IPS-20b (cell line): ENCODE results near the gene PDLIM3.

ENCODE experiments used
- H3K27ac ChIP-seq: one replicate; pipeline ENCODE4 v1.5.1; 2013; ENCODE audit warnings: low read length
- H3K27me3 ChIP-seq: 2 replicates; pipeline ENCODE4 v1.6.1; 2013; ENCODE audit warnings: mild to moderate bottlenecking, low read length, inconsistent platforms; ENCODE audit not compliant: insufficient read depth
- H3K36me3 ChIP-seq: 2 replicates; pipeline ENCODE4 v1.6.1; 2013; ENCODE audit warnings: low read depth, mild to moderate bottlenecking, inconsistent platforms, low read length, moderate library complexity; ENCODE audit not compliant: insufficient read depth
- H3K4me1 ChIP-seq: 2 replicates; pipeline ENCODE4 v1.6.1; 2013; ENCODE audit warnings: mild to moderate bottlenecking, control low read depth, inconsistent platforms, low read length, moderate library complexity; ENCODE audit not compliant: insufficient read depth
- H3K4me3 ChIP-seq: 2 replicates; pipeline ENCODE4 v1.5.1; 2013; ENCODE audit warnings: mild to moderate bottlenecking, low read length, inconsistent platforms
- H3K9ac ChIP-seq: 2 replicates; pipeline ENCODE4 v1.6.1; 2013; ENCODE audit warnings: low read depth, mild to moderate bottlenecking, inconsistent platforms, low read length, moderate library complexity
- H3K9me3 ChIP-seq: 2 replicates; pipeline ENCODE4 v1.6.1; 2013; ENCODE audit warnings: mild to moderate bottlenecking, low read depth, low read length, inconsistent platforms; ENCODE audit not compliant: insufficient read depth

Gene PDLIM3, protein sequence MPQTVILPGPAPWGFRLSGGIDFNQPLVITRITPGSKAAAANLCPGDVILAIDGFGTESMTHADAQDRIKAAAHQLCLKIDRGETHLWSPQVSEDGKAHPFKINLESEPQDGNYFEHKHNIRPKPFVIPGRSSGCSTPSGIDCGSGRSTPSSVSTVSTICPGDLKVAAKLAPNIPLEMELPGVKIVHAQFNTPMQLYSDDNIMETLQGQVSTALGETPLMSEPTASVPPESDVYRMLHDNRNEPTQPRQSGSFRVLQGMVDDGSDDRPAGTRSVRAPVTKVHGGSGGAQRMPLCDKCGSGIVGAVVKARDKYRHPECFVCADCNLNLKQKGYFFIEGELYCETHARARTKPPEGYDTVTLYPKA

DNA sequence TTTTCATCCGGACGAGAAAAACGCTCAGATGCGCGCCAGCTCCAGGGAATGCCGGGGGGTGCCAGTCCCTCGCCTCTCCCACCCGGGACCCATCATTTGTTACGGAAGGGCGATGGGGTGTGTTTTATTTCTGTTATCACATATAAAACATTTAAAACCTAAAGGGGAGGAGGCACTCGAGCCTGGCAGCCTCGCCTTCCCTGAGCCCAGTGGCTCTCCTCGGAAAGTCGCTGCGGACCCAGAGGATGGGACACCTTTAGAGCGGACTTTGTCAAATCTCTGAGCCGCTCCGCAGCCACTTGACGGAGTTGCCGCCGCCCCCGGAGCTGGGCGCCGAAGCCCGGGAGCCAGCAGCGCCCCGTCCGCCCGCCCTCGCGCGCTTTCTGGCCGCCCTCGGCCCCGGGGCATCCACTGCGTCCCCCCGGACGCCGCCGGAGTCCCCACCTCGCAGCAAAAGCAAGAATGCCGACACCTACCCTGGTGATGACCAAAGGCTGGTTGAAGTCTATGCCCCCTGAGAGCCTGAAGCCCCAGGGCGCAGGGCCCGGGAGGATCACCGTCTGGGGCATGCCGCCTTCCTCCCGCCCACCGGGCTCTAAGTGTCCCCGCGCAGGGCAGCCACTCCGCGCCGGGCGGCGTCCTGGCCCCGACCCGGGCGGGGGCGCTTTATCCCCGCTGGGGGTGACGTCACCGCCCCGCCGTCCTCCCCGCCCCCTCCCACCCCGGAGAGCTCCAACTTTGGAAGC, at the start of gene PDLIM3:
PDLIM3 (minus strand) TSS at position 642 of the 746 bp plus-strand sequence; CDS start at position 569, 73 bp downstream.
- Histone ChIP-seq H3K36me3 (no peaks in the 10 kb centered on the region), H3K4me1 (peaks cover 5% of the 10 kb centered on the region; the same call in 1 of the 2 replicates), H3K9ac (peak within 1 kb of the TSS; percentile 76; the same call in 1 of the 2 replicates), H3K27ac (no peak within 1 kb of the TSS), H3K4me3 (peak within 1 kb of the TSS; percentile 75), H3K9me3 (no peaks in the 10 kb centered on the region), H3K27me3 (peaks cover 38% of the 10 kb centered on the region)

DNA sequence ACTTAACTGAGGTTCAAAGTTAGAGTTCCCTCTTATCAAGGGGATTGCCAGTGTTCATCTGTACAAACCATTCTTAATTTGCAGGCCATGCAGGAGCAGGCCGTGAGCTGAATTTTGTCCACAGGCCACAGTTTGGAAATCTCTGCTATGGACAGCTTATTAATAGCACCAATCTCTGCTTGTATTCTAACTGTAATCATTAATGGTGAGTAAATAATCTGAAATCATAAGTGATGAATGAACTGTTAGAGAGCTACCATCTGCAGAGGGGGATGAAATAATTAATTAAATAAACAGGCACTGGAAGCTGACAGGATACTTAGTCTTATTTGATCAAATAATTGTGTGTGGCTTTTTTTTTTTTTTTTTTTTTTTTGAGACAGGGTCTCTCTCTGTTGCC, 48.5 kb upstream of the PDLIM3 start:
- Histone ChIP-seq H3K36me3 (no peaks in the 10 kb centered on the region), H3K4me3 (no peak overlapping the region), H3K9me3 (no peaks in the 10 kb centered on the region), H3K27ac (no peak overlapping the region), H3K27me3 (peaks cover 19% of the 10 kb centered on the region), H3K9ac (no peak overlapping the region), H3K4me1 (peaks cover 26% of the 10 kb centered on the region)

DNA sequence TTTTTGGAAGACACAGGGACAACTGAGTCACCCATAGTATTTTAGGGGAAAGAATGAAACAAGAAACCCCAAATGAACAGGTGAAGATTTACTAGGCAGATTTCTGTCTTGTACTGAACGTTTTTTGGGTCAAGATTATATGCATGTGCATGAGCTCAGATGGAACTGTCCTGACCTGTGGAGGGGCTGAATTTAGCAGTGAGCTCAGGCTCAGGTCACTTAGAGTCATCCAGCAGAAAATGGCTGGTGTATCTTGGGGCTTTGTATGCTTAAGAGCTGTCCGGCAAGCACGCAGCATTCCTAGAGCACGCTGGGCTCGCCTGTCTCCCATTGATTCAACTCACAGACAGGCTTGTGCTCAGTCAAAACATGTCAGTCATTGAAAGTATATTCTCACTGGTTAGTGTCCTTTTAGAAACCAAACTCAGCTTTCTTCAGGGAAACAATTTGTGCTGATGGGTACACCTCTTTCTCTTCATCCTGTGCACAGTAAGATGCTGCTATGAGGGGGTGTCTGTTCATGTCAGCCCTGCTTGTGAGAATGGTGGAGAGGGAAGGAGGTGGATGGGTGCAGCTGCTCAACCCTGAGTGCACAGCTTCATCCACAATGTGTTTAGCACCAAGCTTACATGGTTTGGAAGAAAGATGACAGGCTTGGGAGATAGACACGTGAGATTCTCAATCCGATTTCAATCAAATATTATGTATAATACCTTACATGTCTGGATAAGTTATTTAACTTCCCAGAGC, 47.5 kb upstream of the PDLIM3 start:
- H3K4me1 ChIP-seq, result peaks cover 20% of the 10 kb centered on the region
- no peaks in the 10 kb centered on the region for H3K36me3 ChIP-seq
- no peak overlapping the region for H3K27ac ChIP-seq
- H3K9ac ChIP-seq, result no peak overlapping the region
- peaks cover 11% of the 10 kb centered on the region for H3K27me3 ChIP-seq
- no peaks in the 10 kb centered on the region for H3K9me3 ChIP-seq
- no peak overlapping the region for H3K4me3 ChIP-seq

DNA sequence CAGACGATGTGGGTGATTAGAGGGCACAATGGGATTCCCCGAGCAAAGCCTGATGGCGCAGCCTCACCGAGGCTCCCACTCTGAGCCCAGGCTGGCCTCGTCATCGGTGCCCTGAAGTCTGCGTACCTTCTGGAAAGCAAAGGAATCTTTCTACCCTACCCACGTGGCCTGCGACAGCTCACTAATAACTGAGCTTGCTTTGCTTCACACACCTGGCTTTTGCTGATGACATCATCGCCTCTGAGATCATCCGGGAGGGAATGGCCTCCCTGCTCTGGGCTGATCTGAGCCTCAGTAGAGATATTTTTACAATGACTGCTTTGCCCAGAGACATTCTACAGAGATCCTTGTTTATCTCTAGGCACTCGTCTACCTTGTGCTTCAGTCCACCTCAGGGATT, 45.4 kb upstream of the PDLIM3 start:
- Histone ChIP-seq H3K9ac (no peak overlapping the region), H3K4me1 (peaks cover 2% of the 10 kb centered on the region), H3K27ac (no peak overlapping the region), H3K9me3 (no peaks in the 10 kb centered on the region), H3K36me3 (no peaks in the 10 kb centered on the region), H3K27me3 (0 out of 2 replicates have a peak, but pooled peaks cover 6% of the 10 kb centered on the region), H3K4me3 (no peak overlapping the region)

DNA sequence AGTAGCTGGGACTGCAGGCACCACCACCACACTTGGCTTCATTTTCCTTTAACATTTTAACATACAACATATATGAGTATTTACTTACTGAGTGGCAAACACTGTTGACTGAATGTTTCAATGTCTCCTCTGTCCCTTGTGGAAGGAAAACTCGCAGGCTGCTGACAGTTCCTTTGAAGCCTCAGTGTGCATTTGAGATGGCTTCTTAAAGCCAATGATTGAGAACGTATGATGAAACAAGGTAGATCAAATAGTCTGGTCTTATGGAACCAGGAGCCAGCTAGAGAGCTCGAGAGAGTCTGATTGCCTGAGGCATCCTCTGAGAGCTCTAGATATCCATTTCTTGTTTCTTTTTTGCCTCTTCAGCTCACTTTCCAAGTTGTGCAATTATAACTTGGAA, 43.0 kb upstream of the PDLIM3 start:
- no peak overlapping the region for H3K4me3 ChIP-seq
- 0 out of 2 replicates have a peak, but pooled peaks cover 4% of the 10 kb centered on the region for H3K27me3 ChIP-seq
- H3K9me3 ChIP-seq, result no peaks in the 10 kb centered on the region
- H3K36me3 ChIP-seq, result no peaks in the 10 kb centered on the region
- H3K27ac ChIP-seq, result no peak overlapping the region
- H3K9ac ChIP-seq, result no peak overlapping the region
- H3K4me1 ChIP-seq, result peaks cover 6% of the 10 kb centered on the region; the same call in 1 of the 2 replicates

DNA sequence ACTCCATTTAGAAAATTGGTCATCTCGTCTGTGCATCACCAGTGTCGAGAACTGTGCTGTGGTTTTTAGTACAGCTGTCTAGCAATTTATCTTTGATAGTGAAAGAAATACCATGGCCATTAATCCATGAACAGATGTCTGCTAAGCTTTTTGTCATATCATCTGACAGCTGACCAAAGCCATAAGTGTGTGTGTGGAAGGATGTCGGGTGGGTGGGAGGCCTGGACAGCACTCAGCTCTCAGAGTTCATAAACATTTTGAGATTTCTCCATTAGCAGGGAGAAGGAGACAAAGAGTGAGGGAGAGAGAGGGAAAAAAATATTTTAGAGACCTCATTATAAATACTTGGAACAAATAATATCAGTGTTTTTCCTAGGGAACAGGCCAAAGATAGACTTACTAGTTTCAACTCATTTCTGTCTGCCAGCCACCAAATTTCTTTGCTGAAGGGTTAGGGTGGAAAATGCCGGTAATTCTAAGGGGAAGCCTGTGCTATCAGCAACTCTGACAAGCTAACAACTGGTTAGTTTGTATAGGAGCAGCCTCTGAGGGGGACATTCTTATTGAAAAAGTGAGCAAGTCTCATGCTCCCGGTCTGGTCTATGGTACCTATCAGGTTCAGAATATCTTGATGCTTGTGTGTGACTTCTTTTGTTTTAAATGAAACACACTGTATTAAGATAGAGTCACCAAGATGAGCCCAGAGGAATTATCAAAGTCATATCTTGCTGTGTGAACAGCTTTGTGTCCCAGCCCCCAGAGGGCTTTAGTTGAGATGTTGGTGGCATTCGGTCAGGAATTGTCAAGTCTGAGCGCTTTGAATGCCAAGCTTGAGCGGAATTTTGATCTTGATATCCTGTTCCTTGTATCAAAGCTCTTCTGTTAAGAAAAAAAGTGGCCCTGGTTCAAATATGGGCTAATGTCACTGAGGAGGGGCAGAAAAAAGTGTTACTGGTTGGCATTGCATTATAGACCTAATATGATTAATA, 41.9 kb upstream of the PDLIM3 start:
- Histone ChIP-seq H3K27ac (no peak overlapping the region), H3K9me3 (no peaks in the 10 kb centered on the region)

DNA sequence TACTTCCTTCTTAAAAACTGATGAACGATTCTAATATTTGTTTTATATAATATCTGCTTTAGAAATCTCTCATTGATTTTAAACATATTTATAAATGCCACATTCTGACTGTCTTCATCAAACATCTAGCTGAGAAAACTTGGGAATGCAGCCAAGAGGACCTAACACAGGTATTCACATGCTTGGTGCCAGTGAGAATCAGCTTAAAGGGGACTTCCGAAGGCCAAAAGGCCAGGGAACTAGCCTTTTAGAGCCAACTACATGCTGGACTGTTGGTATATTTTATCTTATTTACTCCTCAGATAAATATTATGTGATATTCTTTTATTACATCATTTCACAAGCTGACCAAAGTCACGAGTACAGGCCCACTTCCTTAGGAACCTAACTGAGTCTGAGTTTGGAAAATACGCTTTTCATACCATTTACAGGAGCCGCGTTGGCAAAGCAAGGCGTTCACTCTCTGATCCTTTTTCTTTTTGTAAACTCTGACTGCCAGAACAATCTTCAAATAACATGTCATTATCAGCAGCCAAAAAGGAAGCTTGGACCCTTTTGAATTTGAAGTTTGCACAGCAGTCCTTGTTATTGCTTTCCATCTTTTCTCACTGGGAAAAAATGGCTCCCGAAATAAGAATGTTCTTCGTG, 41.1 kb upstream of the PDLIM3 start:
- H3K9me3 ChIP-seq, result no peaks in the 10 kb centered on the region
- H3K36me3 ChIP-seq, result no peaks in the 10 kb centered on the region
- H3K27ac ChIP-seq, result no peak overlapping the region
- H3K9ac ChIP-seq, result no peak overlapping the region
- no peak overlapping the region for H3K4me3 ChIP-seq
- H3K4me1 ChIP-seq, result peaks cover 7% of the 10 kb centered on the region; the same call in 1 of the 2 replicates
- no peaks in the 10 kb centered on the region for H3K27me3 ChIP-seq

More for the DNA sequence above, 41.9 kb upstream of the PDLIM3 start:
- peaks cover 7% of the 10 kb centered on the region; the same call in 1 of the 2 replicates for H3K4me1 ChIP-seq
- no peaks in the 10 kb centered on the region for H3K36me3 ChIP-seq
- no peak overlapping the region for H3K9ac ChIP-seq
- no peaks in the 10 kb centered on the region for H3K27me3 ChIP-seq
- H3K4me3 ChIP-seq, result no peak overlapping the region

DNA sequence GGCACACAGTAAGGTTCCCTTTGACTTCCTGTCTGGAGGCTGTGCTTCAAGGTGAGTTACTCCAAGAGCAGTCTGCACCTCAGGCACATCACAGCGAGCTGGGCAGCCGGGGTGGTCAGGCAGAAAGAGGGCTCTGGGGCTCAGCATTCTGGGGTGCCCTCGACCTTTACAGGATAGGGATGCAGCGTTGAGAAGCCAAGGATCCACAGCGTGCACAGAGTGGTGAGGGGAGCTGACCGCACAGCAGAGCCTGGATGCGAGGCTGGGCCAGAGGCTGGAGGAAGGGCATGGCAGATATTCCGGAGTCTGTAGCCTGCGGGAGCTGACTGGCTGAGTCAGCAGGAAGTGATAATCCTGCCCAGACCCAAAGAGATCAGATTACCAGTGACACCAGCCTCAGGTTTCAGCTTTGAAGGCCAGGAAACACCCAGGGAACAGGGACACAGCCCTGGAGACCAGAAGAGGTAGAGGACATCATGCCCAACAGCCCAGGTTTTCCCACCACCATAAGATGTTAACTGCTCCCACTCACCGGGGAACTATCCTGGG, 38.4 kb upstream of the PDLIM3 start:
- Histone ChIP-seq H3K4me1 (peaks cover 7% of the 10 kb centered on the region; the same call in 1 of the 2 replicates), H3K27ac (no peak overlapping the region), H3K9me3 (no peaks in the 10 kb centered on the region), H3K27me3 (no peaks in the 10 kb centered on the region), H3K36me3 (no peaks in the 10 kb centered on the region), H3K9ac (peak overlapping the region; percentile 43; the same call in 1 of the 2 replicates), H3K4me3 (no peak overlapping the region; the same call in 1 of the 2 replicates)

DNA sequence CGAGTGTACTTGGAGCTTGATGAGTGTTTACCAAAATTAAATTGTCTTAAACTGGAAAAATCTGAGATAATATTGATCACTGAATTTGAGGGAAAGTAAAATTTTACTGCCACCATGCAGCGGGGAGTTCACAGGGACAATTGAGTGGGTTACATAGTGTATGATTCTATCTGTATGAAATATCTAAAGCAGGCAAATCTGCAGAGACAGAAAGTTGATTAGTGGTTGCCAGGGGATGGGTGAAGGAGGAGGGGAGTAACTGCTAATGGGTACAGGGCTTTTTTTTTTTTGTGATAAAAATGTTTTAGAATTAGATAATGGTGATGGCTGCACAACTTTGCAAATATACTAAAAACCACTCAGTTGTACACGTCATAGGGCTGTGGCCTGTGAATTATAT, 35.4 kb upstream of the PDLIM3 start:
- H3K27me3 ChIP-seq, result no peaks in the 10 kb centered on the region
- H3K4me1 ChIP-seq, result peaks cover 7% of the 10 kb centered on the region; the same call in 1 of the 2 replicates
- no peak overlapping the region for H3K9ac ChIP-seq

More for the DNA sequence above, 35.4 kb upstream of the PDLIM3 start:
- Histone ChIP-seq H3K4me3 (no peak overlapping the region), H3K36me3 (no peaks in the 10 kb centered on the region), H3K9me3 (no peaks in the 10 kb centered on the region), H3K27ac (no peak overlapping the region)
